ENCODE results near the gene BAIAP2L2.

BAIAP2L2 gene

DNA sequence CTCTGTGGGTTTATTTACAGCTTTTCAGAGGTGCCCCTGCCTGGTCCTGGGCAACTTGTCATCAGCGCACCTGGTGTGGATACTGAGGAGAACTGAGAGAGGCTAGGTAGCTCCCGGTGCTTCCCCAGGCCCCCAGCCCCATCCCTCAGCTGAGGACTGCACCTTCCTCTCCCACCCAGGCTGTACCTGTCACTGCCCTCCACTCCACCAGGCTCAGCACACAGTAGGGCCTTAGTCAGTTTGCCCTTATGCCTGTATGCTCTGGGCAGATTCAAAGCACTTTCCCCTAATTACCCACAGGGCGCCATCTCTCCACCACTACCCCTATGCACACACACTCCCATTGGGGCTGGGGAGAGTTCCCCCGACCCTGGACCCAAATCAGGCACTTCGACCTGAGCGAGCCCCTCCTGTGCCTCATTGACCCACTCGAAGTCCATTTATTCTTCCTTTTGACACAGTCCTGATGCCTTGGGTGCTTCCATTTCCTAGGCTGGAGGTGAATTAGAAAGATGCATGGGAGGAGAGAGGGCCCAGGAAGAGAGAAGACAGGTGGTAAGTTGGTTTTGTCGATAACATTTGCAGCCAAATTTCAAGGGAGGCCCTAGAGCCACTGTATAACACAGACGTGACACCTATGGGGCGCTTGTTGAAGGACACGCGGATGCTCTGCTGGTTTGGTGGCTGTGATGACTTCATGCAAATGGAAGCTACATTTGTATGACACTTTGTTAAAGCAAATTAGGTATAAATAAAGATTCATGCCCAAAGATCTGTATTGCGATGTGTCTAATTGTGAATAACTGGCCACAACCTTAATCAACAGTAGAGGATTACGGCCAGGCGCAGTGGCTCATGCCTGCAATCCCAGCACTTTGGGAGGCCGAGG is 67.1 kb downstream of the BAIAP2L2 start:
- H3K4me3 ChIP-seq (ENCODE audit: low read depth, low read length), result no peak overlapping the region
- H3K27ac ChIP-seq, result no peak overlapping the region
- H3K36me3 ChIP-seq (replicated peaks), result no peaks in the 10 kb centered on the region
- in situ Hi-C loops (cut with HindIII; ENCODE audit: low pct_ligation_motif_present, low sequenced_read_pairs), result no loop called here
- no peak for TF ChIP-seq CTCF (IDR thresholded peaks at IDR 0.05; ENCODE audit: low read depth, low read length, missing control alignments)
- DNase-seq, result no peak
- H3K27me3 ChIP-seq (replicated peaks), result no peaks in the 10 kb centered on the region

DNA sequence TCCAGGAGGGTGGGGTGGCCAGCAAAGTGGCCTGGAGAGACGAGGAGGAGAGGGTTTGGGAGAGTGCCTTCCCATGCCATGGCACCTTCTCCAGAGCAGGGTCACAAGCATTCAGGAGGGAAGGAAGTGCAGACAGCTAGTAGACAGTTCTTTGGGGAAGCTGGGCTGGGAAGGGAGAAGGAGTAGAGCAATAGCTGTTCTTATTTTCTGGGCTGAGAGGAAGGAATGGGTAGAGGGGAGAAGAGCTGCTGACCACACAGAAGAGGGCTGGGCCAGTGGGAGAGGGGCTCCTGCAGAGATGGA is 68.0 kb downstream of the BAIAP2L2 start:
- Histone ChIP-seq H3K36me3 (replicated peaks) (no peaks in the 10 kb centered on the region), H3K4me3 (ENCODE audit: low read depth, low read length) (no peak overlapping the region), H3K27ac (no peak overlapping the region), H3K27me3 (replicated peaks) (no peaks in the 10 kb centered on the region)
- in situ Hi-C loops (cut with HindIII; ENCODE audit: low pct_ligation_motif_present, low sequenced_read_pairs), result no loop called here
- no peak for DNase-seq
- no peak for TF ChIP-seq CTCF (IDR thresholded peaks at IDR 0.05; ENCODE audit: low read depth, low read length, missing control alignments)

DNA sequence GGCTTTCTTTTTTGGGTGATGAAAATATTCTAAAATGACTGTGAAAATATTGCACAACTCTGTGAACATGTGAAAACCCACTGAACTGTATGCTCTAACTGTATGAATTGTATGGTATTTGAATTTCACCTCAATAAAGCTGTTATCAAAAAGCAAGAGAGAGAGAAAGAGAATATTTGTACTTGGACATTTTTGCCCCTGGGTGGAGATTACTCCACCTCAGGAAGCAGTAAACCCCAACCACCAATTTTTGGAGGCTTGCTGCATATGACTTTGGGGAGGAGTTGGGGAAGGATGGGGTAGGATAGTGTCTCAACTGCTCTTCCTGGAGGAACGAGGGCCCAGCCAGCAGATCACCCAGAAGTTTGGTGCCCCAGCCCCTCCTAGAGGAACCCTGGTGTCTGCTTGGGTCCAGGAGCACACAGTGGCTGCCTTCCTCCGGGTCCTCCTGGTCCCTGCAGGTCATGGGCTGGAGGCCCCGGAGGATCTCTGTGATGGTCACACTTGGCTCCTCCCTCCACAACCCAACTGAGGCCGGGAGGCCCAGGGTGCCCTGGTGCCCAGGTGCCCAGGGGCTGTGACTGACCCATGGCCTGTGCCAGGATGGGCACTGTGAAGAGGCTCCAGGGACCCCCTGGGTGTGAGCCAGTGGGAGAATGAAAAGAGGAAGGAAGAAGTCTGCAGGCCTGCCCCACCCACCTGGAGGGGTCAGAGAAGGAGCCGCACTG is 68.6 kb downstream of the BAIAP2L2 start:
- DNase-seq, result no peak
- H3K4me3 ChIP-seq (ENCODE audit: low read depth, low read length), result no peak overlapping the region
- H3K36me3 ChIP-seq (replicated peaks), result no peaks in the 10 kb centered on the region
- no peaks in the 10 kb centered on the region for H3K27me3 ChIP-seq (replicated peaks)
- no peak overlapping the region for H3K27ac ChIP-seq
- in situ Hi-C loops (cut with HindIII; ENCODE audit: low pct_ligation_motif_present, low sequenced_read_pairs), result no loop called here
- no peak for TF ChIP-seq CTCF (IDR thresholded peaks at IDR 0.05; ENCODE audit: low read depth, low read length, missing control alignments)

DNA sequence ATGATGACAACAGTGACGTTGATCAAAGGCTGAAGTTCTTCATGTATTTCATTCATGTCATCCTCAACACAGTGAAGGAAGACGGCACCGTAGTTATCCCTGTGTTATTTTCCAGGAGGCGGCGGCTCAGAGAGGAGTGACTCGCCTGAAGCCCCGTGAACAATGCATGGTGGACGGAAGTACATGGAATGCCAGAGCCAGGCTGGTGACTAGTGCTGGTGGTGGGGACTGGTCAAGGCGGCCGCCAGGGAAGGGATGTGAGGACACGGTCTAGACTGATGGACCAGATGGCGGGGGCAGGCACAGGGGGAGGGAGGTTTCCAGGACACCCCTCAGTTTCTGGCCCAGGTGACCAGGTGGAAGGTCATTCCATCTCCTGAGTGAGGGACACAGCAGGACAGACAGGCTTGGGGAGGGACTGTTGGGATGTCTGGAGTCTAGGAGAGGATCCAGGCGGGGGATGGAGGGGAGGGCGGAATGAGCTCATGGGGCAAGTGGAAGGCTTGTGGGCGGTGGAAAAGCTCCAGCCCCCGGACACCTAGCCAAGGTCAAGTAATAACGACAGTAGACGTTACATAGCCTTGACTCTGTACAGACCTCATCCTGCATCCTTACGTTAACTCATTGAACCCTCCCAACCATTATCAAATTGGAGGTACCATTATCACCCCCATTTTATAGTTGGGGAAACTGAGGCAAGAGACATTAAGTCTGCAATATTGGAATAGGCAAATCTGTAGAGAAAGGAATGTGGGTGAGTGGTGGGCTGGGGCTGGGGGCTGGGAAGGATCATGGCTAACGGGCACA is 69.3 kb downstream of the BAIAP2L2 start:
- Histone ChIP-seq H3K4me3 (ENCODE audit: low read depth, low read length) (no peak overlapping the region), H3K27ac (no peak overlapping the region), H3K36me3 (replicated peaks) (no peaks in the 10 kb centered on the region), H3K27me3 (replicated peaks) (no peaks in the 10 kb centered on the region)
- TF ChIP-seq CTCF (IDR thresholded peaks at IDR 0.05; ENCODE audit: low read depth, low read length, missing control alignments), result no peak
- in situ Hi-C loops (cut with HindIII; ENCODE audit: low pct_ligation_motif_present, low sequenced_read_pairs), result no loop called here
- DNase-seq, result peak; percentile 14

DNA sequence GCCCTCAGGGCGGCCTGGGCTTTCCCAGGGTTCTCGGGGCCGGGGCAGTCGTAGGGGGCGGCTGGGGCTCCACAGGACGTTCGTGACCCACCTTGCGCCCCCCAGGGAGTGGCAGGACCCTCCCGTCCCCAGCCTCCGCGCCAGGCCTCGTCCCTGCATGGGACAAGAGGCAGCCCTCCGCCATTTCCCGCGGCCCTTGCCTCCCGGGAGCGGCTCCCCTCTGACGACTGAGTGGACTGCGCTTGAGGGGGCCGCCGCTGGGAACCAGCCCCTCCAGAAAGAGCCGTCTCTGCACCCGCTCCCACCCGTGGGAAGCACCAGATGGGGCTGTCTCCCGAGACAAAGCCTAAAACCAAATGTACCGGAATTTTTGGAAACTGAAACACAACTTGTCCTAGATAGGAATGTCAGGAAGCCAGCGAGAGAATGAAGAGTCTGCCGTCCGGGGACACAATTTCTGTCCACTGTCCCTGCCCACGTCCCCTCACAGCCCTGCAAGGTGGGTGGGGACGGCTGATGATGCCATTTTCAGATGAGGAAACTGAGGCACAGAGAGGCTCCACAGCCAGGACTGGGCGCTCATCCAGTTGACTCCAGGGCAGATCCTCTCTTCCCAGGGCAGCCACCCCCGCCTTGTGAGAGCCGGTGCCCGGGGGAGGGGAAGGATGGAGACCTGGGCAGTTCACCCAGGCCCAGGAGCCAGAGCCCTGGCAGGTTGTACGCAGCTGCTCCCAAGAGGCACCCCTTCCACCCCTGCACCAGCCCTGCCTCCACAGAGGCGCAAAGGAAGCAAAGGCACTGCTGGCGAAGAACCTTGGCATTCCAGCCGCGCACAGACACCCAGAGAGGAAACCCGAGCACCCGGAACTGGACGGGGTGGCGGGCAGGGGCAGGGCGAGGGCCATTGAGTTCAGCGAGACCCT is 71.3 kb downstream of the BAIAP2L2 start:
- Histone ChIP-seq H3K36me3 (replicated peaks) (no peaks in the 10 kb centered on the region), H3K27me3 (replicated peaks) (no peaks in the 10 kb centered on the region), H3K4me3 (ENCODE audit: low read depth, low read length) (no peak overlapping the region), H3K27ac (no peak overlapping the region)
- no peak for DNase-seq
- TF ChIP-seq CTCF (IDR thresholded peaks at IDR 0.05; ENCODE audit: low read depth, low read length, missing control alignments), result no peak
- in situ Hi-C loops (cut with HindIII; ENCODE audit: low pct_ligation_motif_present, low sequenced_read_pairs), result no loop called here
